ENCODE results near the gene LRWD1.

GRCh38 chr7:102451371-102452054 lies 13.3 kb upstream of the LRWD1 start:
- TF ChIP-seq CTCF (IDR thresholded peaks at IDR 0.05) = no peak
- TF ChIP-seq POLR2A (IDR thresholded peaks at IDR 0.05) = no peak

All from Peyer's patch (tissue), 4 donors.